Stimulated activated CD4-positive, alpha-beta T cell treated with anti-CD3 and anti-CD28 coated beads, Interleukin-2, amount 100 ng/mL, for 24 hours (primary cell): ENCODE results near the gene SPATA25.

Experiments
- DNase-seq, 2 donors: peaks; one replicate each; pipeline ENCODE4 v3.0.0-alpha.2; 2020

The SPATA25 gene

GRCh38 chr20:45861221-45862075 lies 26.0 kb downstream of the SPATA25 start:
- DNase-seq: no peak

- DNase-seq: no peak
These were observed 26.7 kb downstream of the SPATA25 start for GRCh38 chr20:45860560-45861220.

- DNase-seq: no peak
These were observed 27.5 kb downstream of the SPATA25 start for GRCh38 chr20:45859916-45860315.

GRCh38 chr20:45857882-45858216 lies 29.6 kb downstream of the SPATA25 start:
- peak in 1 of 2 donors; percentile 53 for DNase-seq

- peak; percentile 85 to 92 for DNase-seq
These were observed 30.1 kb downstream of the SPATA25 start, which contains the start of the genes ACOT8 and ZSWIM3 for GRCh38 chr20:45857114-45857881. Gene ACOT8, minus strand, starts transcription at chr20:45857392. Its CDS starts 77 bp downstream, at chr20:45857315. Gene ZSWIM3, plus strand, starts transcription at chr20:45857614. Its CDS starts 212 bp downstream, at chr20:45857826.

GRCh38 chr20:45853484-45853883 lies 33.9 kb downstream of the SPATA25 start:
- no peak for DNase-seq

GRCh38 chr20:45852326-45852725 lies 35.1 kb downstream of the SPATA25 start:
- no peak for DNase-seq

GRCh38 chr20:45851501-45851900 lies 35.9 kb downstream of the SPATA25 start:
- no peak for DNase-seq

GRCh38 chr20:45850926-45851325 lies 36.5 kb downstream of the SPATA25 start:
- no peak for DNase-seq

- no peak for DNase-seq
These were observed 37.2 kb downstream of the SPATA25 start for GRCh38 chr20:45850238-45850637.

- no peak for DNase-seq
These were observed 38.3 kb downstream of the SPATA25 start for GRCh38 chr20:45848969-45849582.

GRCh38 chr20:45848421-45848820 lies 39.0 kb downstream of the SPATA25 start:
- no peak for DNase-seq

GRCh38 chr20:45845452-45845851 lies 42.0 kb downstream of the SPATA25 start:
- DNase-seq: no peak

GRCh38 chr20:45843506-45843905 lies 43.9 kb downstream of the SPATA25 start:
- no peak for DNase-seq

- no peak for DNase-seq
These were observed 45.1 kb downstream of the SPATA25 start for GRCh38 chr20:45842169-45842812.

- no peak for DNase-seq
These were observed 45.9 kb downstream of the SPATA25 start for GRCh38 chr20:45841407-45842129.

GRCh38 chr20:45840700-45841198 lies 46.7 kb downstream of the SPATA25 start:
- no peak for DNase-seq

GRCh38 chr20:45836841-45837240 lies 50.6 kb downstream of the SPATA25 start:
- DNase-seq: no peak
